Activated CD4-positive, alpha-beta memory T cell treated with anti-CD3 and anti-CD28 coated beads for 36 hours (primary cell): ENCODE data around the gene TRMO. TPM values are rescaled to one million over a fixed set of nuclear protein-coding genes. Genes with fewer than 3 reads are reported as not detected.

ENCODE experiments used
- CTCF ChIA-PET: fragments of 350-600 bp; sonication (Branson Sonifier 250); formaldehyde crosslinking; loops from one replicate; lab custom pipeline; 2021; ENCODE audit warnings: antibody characterized with exemption, inconsistent platforms; lab: Charles Lee
- POLR2A ChIA-PET: fragments of 350-600 bp; sonication (Branson Sonifier 250); formaldehyde crosslinking; loops from one replicate; lab custom pipeline; 2021; ENCODE audit warnings: antibody characterized with exemption; lab: Charles Lee
- DNase-seq: peaks from one replicate; pipeline ENCODE4 v3.0.0-alpha.2; 2020
- H3K27ac Mint-ChIP-seq: one replicate; pipeline ENCODE4 v1.8.0; 2021; ENCODE audit warnings: mixed read lengths
- H3K27me3 Mint-ChIP-seq: one replicate; pipeline ENCODE4 v1.8.0; 2021; ENCODE audit warnings: mixed read lengths
- H3K36me3 Mint-ChIP-seq: one replicate; pipeline ENCODE4 v1.8.0; 2021; ENCODE audit warnings: mixed read lengths
- H3K4me1 Mint-ChIP-seq: one replicate; pipeline ENCODE4 v1.8.0; 2021; ENCODE audit warnings: low read depth, mixed read lengths
- H3K4me3 Mint-ChIP-seq: one replicate; pipeline ENCODE4 v1.8.0; 2021; ENCODE audit warnings: mild to moderate bottlenecking, mixed read lengths
- H3K9me3 Mint-ChIP-seq: one replicate; pipeline ENCODE4 v1.8.0; 2021; ENCODE audit warnings: mixed read lengths
- intact Hi-C: fragments of 100-400 bp; cut with micrococcal nuclease; formaldehyde crosslinking; loops from one replicate; pipeline ENCODE4 v1.15.1; 2023
- total RNA-seq, 2 experiments: library from RNA; stranded (reverse); gene quantifications; one replicate each; pipeline ENCODE4 v1.2.3, GENCODE V29; 2021

Gene TRMO
- total RNA-seq, 2 experiments from 2014 or later: 13.3 to 13.4 TPM

DNA sequence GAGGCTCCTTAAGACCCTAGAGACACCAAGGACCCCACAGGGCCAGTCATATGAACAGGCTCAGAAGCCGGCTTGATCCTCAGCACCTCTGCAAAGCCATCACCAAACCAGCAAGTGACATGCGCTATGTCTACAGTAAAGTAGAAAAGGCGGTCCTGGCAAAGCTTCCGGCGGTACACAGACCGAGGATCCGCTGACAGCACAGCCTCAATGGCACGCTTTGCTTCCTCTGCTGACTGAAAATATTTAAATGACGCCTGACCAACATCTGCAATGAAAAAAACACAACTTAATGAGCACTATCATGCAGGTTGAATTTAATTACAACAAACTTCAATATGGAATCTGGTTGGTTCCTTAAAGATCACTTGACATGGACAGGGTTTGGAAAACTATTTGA lies 17.6 kb downstream of the TRMO start:
- H3K27ac Mint-ChIP-seq: peak overlapping the region; percentile 89
- no peaks in the 10 kb centered on the region for H3K27me3 Mint-ChIP-seq
- POLR2A ChIA-PET: interaction anchor here (1.2 to 3.6 kb wide), 2 partner anchors 16 to 152 kb away, joined by 3 to 26 read pairs; partner anchors contain the start of genes NANS and TRMO
- peaks cover 19% of the 10 kb centered on the region for H3K36me3 Mint-ChIP-seq
- intact Hi-C loops: loop anchor here (1.0 to 5.0 kb wide), 4 partner anchors 14 to 272 kb away; partner anchors contain the start of genes NCBP1 and TSTD2
- H3K4me3 Mint-ChIP-seq: peak overlapping the region; percentile 76
- H3K9me3 Mint-ChIP-seq: no peaks in the 10 kb centered on the region
- CTCF ChIA-PET: interaction anchor here (0.8 to 3.7 kb wide), 6 partner anchors 9 to 54 kb away, joined by 3 to 51 read pairs (median 4); partner anchors contain the start of gene TRMO
- peak; percentile 80 for DNase-seq
- H3K4me1 Mint-ChIP-seq: peaks cover 80% of the 10 kb centered on the region

GRCh38 chr9:97903177-97903576 lies 19.1 kb downstream of the TRMO start:
- intact Hi-C loops: loop anchor here (5.0 kb wide), 1 partner anchor 271 kb away; the partner anchor contains the start of genes NCBP1 and TSTD2
- H3K4me3 Mint-ChIP-seq: peak overlapping the region; percentile 5
- ChIA-PET POLR2A (interaction anchor here (0.9 to 1.0 kb wide), 2 partner anchors 19 to 79 kb away, joined by 3 to 8 read pairs; partner anchors contain the start of gene TRMO), CTCF (interaction anchor here (1.1 to 6.7 kb wide), 8 partner anchors 12 to 218 kb away, joined by 3 to 172 read pairs (median 8); partner anchors contain the start of genes FOXE1, TRMO and XPA)
- peaks cover 70% of the 10 kb centered on the region for H3K4me1 Mint-ChIP-seq
- peaks cover 14% of the 10 kb centered on the region for H3K36me3 Mint-ChIP-seq
- H3K9me3 Mint-ChIP-seq: no peaks in the 10 kb centered on the region
- peak overlapping the region; percentile 35 for H3K27ac Mint-ChIP-seq
- no peaks in the 10 kb centered on the region for H3K27me3 Mint-ChIP-seq
- no peak for DNase-seq

DNA sequence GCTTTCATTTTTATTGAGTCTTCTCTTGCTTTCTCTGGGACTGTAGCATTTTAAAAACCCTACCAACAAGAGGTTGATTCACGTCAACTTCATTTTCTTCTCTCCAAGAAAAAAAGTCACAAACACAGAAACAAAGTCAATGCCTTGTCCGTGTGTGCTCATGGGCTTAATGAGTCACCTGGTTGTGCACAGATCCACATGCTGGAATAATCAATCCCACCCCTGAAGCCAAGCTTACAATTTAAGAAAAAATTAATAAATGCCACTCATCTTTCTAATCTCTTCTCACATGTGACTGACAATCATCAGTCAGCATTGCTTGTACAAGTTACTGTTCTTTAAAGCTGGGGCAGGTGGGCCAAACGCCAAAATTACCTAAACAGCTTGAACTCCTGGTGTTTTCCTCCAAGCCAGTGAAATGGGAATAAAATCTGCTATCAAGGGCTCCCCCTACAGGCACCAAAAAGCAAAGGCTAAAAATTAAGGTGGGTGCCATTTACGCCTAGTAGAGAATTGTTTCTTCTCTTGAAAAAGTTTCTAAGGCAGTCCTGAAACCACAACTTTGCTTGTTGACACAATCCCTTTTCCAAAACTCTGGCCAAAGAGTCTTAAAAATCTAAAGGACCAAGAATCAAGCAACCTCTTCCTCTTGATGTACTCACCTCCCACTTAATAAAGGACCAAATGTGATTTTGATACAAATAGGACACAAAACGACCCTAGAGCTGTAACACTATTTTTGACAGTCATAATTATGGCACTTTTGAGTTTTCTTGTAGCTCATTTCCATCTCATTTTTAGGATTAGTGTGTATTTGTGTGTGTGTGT lies 21.3 kb downstream of the TRMO start:
- no peak overlapping the region for H3K4me3 Mint-ChIP-seq
- ChIA-PET POLR2A (interaction anchor here (0.8 kb wide), 1 partner anchor 21 kb away, joined by 3 read pairs; no protein-coding TSS in a partner anchor), CTCF (interaction anchor here (0.6 to 6.7 kb wide), 26 partner anchors 8 to 320 kb away, joined by 3 to 172 read pairs (median 5); partner anchors contain the start of genes ANP32B, HEMGN, NANS and NCBP1)
- no peak overlapping the region for H3K27ac Mint-ChIP-seq
- DNase-seq: no peak
- intact Hi-C loops: loop anchor here (1.0 to 5.0 kb wide), 3 partner anchors 11 to 269 kb away; partner anchors contain the start of genes NCBP1 and TSTD2
- no peaks in the 10 kb centered on the region for H3K9me3 Mint-ChIP-seq
- H3K4me1 Mint-ChIP-seq: peaks cover 55% of the 10 kb centered on the region
- peaks cover 8% of the 10 kb centered on the region for H3K36me3 Mint-ChIP-seq
- no peaks in the 10 kb centered on the region for H3K27me3 Mint-ChIP-seq

DNA sequence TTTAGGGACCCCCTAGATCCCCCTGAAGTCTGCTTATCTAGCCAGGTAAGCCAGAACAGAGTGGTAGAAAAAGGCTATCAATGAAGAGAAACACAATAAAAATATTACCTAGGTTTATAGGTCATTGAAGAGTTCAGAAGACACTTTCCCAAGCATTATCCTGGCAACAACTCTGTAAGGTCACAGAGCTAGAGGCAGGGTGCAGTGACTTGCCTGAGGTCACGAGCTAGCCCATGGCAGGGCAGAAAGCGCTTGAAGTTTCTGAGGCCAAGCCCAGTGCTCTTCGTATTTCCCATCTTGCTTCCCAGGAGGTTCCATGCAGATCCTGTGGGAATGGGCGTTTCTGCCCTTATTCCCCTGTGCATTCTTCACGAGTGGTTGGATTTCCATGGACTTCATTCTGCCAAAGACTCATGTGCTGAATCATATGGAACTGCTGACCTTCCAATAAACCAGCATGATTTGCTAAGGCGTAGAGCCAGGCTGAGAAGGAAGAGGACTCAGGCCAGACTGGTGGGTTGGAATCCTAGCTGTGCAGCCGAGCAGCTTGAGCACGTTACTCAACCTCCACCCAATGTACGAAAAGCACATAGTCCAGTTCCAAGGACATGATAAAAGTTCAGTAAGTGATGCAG lies 22.1 kb downstream of the TRMO start:
- Mint-ChIP-seq H3K27ac (no peak overlapping the region), H3K36me3 (peaks cover 8% of the 10 kb centered on the region), H3K27me3 (no peaks in the 10 kb centered on the region), H3K4me1 (peaks cover 49% of the 10 kb centered on the region), H3K9me3 (no peaks in the 10 kb centered on the region), H3K4me3 (no peak overlapping the region)
- CTCF ChIA-PET: interaction anchor here (0.7 to 6.7 kb wide), 20 partner anchors 9 to 267 kb away, joined by 3 to 172 read pairs (median 5); partner anchors contain the start of genes NANS, NCBP1, TRMO and TSTD2
- POLR2A ChIA-PET: no interaction called here
- DNase-seq: no peak
- intact Hi-C loops: loop anchor here (2.0 to 5.0 kb wide), 2 partner anchors 189 to 268 kb away; partner anchors contain the start of genes NCBP1 and TSTD2

GRCh38 chr9:97895695-97896332 lies 26.5 kb downstream of the TRMO start:
- no peak overlapping the region for H3K27ac Mint-ChIP-seq
- H3K4me3 Mint-ChIP-seq: no peak overlapping the region
- ChIA-PET CTCF (interaction anchor here (0.6 to 1.7 kb wide), 4 partner anchors 9 to 58 kb away, joined by 3 to 5 read pairs (median 3); no protein-coding TSS in a partner anchor), POLR2A (no interaction called here)
- peaks cover 2% of the 10 kb centered on the region for H3K36me3 Mint-ChIP-seq
- DNase-seq: peak; percentile 35
- H3K27me3 Mint-ChIP-seq: no peaks in the 10 kb centered on the region
- peaks cover 10% of the 10 kb centered on the region for H3K4me1 Mint-ChIP-seq
- intact Hi-C loops: no loop called here
- H3K9me3 Mint-ChIP-seq: peaks cover 11% of the 10 kb centered on the region

DNA sequence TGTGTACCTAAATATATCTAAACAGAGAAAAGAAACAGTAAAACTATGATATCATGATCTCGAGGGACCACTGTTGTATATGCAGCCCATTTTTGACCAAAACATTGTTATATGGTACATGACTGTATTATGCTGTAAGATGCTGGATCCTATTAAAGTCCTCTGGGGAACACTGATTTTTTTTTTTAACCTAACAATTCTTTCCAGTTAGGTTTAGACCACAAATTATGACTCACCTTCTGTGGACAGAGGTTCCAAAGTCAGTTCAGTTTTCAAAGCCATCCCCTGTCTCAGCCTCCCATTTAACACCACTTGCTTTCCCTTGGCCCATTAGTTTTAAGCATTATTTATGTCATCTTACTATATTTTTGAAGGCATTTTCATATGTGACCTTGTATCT lies 27.1 kb downstream of the TRMO start:
- ChIA-PET POLR2A (no interaction called here), CTCF (interaction anchor here (0.9 to 1.7 kb wide), 3 partner anchors 9 to 59 kb away, joined by 3 to 5 read pairs (median 3); no protein-coding TSS in a partner anchor)
- intact Hi-C loops: no loop called here
- Mint-ChIP-seq H3K27me3 (no peaks in the 10 kb centered on the region), H3K4me3 (no peak overlapping the region), H3K4me1 (peaks cover 7% of the 10 kb centered on the region), H3K27ac (no peak overlapping the region), H3K9me3 (peaks cover 11% of the 10 kb centered on the region), H3K36me3 (peaks cover 2% of the 10 kb centered on the region)
- DNase-seq: no peak

GRCh38 chr9:97892421-97892820 lies 29.9 kb downstream of the TRMO start:
- Mint-ChIP-seq H3K4me3 (no peak overlapping the region), H3K36me3 (peaks cover 2% of the 10 kb centered on the region), H3K27me3 (no peaks in the 10 kb centered on the region), H3K4me1 (peaks cover 9% of the 10 kb centered on the region), H3K9me3 (peaks cover 11% of the 10 kb centered on the region), H3K27ac (no peak overlapping the region)
- POLR2A ChIA-PET: no interaction called here
- DNase-seq: no peak
- intact Hi-C loops: no loop called here
- CTCF ChIA-PET: interaction anchor here (0.9 to 5.9 kb wide), 3 partner anchors 8 to 142 kb away, joined by 3 to 172 read pairs (median 4); no protein-coding TSS in a partner anchor

DNA sequence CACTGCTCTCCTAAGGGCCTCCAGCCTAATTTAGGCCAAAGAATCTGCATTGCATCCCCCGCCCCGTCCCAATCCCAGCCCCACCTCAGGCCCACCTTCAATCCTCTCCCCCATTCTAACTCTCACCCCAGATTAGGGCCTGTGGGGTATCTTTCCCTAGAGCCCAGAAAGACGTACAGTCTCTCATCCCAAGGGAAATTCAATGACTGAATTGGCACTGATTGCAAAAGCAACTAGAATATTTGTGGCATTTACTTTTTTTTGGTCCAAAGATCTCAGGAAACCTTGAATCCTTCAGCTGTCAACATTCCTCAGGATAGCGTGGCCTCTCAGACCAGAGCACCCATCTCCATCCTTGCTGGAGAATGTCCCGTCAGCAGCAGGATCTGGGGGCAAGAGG lies 30.6 kb downstream of the TRMO start:
- ChIA-PET CTCF (interaction anchor here (1.2 to 5.9 kb wide), 6 partner anchors 9 to 179 kb away, joined by 4 to 172 read pairs (median 12); partner anchors contain the start of gene FOXE1), POLR2A (no interaction called here)
- H3K27me3 Mint-ChIP-seq: no peaks in the 10 kb centered on the region
- H3K36me3 Mint-ChIP-seq: peaks cover 2% of the 10 kb centered on the region
- H3K27ac Mint-ChIP-seq: no peak overlapping the region
- H3K4me3 Mint-ChIP-seq: no peak overlapping the region
- H3K4me1 Mint-ChIP-seq: peaks cover 9% of the 10 kb centered on the region
- no peak for DNase-seq
- peaks cover 11% of the 10 kb centered on the region for H3K9me3 Mint-ChIP-seq
- intact Hi-C loops: loop anchor here (2.0 kb wide), 1 partner anchor 63 kb away; no protein-coding TSS in a partner anchor

DNA sequence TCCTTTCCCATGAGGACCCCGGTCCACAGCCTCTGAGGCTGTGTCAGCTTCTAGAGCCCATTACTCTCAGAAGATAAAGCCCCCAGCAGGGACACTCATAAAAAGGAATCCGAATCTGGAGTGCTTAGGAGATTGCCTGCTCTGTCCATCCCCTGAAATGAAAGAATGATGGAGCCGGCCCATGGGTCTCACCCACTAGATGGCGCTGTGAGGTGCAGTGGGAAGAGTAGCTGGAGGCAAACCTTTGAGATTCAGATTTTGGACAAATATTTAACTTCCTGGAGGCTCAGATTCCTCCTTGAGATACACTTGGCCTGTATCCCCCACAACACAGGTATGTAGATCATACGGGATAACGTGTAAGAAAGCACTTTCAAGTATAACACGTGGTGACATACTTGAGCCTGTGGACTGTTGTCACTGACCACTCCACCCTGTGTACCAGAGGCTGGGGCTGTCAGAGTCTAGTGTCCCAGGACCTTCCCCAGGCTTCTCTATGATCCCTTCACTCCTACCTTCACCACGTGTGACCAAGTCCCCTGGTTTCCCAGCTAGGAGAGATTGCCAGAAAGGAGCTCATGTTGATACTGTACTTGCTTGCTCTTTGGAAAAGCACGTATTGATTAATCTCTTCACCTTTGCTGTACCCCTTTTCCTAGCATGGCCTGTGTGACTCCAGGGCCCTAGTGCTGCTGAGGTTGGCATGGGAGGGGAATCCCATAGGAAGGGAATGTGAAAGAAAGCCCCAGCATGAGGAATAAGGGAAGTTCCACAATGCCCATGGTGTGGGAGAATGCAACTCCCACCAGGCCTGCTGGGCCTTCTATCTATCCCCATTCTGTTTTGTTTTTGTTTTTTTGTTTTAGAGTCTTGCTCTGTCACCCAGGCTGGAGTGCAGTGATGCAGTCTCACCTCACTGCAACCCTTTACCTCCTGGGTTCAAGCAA lies 32.1 kb downstream of the TRMO start:
- intact Hi-C loops: loop anchor here (1.0 to 2.0 kb wide), 3 partner anchors 11 to 65 kb away; no protein-coding TSS in a partner anchor
- peaks cover 7% of the 10 kb centered on the region for H3K4me1 Mint-ChIP-seq
- no peak overlapping the region for H3K4me3 Mint-ChIP-seq
- no peaks in the 10 kb centered on the region for H3K27me3 Mint-ChIP-seq
- H3K9me3 Mint-ChIP-seq: peaks cover 11% of the 10 kb centered on the region
- peaks cover 2% of the 10 kb centered on the region for H3K36me3 Mint-ChIP-seq
- POLR2A ChIA-PET: interaction anchor here (1.1 to 1.3 kb wide), 2 partner anchors 32 to 185 kb away, joined by 3 to 4 read pairs; partner anchors contain the start of gene TRMO
- peak; percentile 82 for DNase-seq
- H3K27ac Mint-ChIP-seq: no peak overlapping the region
- CTCF ChIA-PET: interaction anchor here (0.6 to 5.9 kb wide), 52 partner anchors 9 to 374 kb away, joined by 3 to 172 read pairs (median 4); partner anchors contain the start of genes FOXE1, HEMGN, TRMO and XPA

GRCh38 chr9:97880336-97880735 lies 42.0 kb downstream of the TRMO start:
- POLR2A ChIA-PET: no interaction called here
- H3K27me3 Mint-ChIP-seq: no peaks in the 10 kb centered on the region
- H3K4me1 Mint-ChIP-seq: no peaks in the 10 kb centered on the region
- H3K27ac Mint-ChIP-seq: no peak overlapping the region
- intact Hi-C loops: no loop called here
- H3K9me3 Mint-ChIP-seq: no peaks in the 10 kb centered on the region
- no peak overlapping the region for H3K4me3 Mint-ChIP-seq
- CTCF ChIA-PET: interaction anchor here (1.9 kb wide), 1 partner anchor 9 kb away, joined by 11 read pairs; no protein-coding TSS in a partner anchor
- no peaks in the 10 kb centered on the region for H3K36me3 Mint-ChIP-seq
- no peak for DNase-seq
